B cell (primary cell): Measurements from ENCODE around the gene CALHM5.

Experiments used
- CTCF ChIP-seq: fragments of 200-600 bp; IDR thresholded peaks from one replicate; pipeline ENCODE4 v1.8.0; 2022; ENCODE audit warnings: antibody characterized with exemption, mild to moderate bottlenecking
- EZH2 ChIP-seq: IDR thresholded peaks from 2 replicates; pipeline ENCODE4 v1.6.1; 2012; ENCODE audit warnings: borderline replicate concordance, low read depth, mild to moderate bottlenecking, moderate library complexity, low read length; ENCODE audit not compliant: insufficient read depth, poor library complexity, severe bottlenecking

- TF ChIP-seq CTCF, result no peak
- no peak for TF ChIP-seq EZH2
Measured at GRCh38 chr6:116568821-116569755, 57.6 kb downstream of the CALHM5 start.
